DOHH2 (cell line): ENCODE measurements around the gene HASPIN.
A peak's percentile ranks its signal among the peaks of the same experiment; 100 is the strongest.

Experiments used
- H3F3A ChIP-seq: fragments of 200-600 bp; sonication (generic), shearing (Covaris generic); 2 replicates; pipeline ENCODE4 v1.6.0; 2016; ENCODE audit warnings: antibody characterized with exemption, mild to moderate bottlenecking; ENCODE audit not compliant: control insufficient read depth, insufficient read depth
- H3K27ac ChIP-seq: fragments of 200-600 bp; sonication (generic); 2 replicates; pipeline ENCODE4 v1.5.1; 2014; ENCODE audit warnings: low read depth, mild to moderate bottlenecking, low read length, moderate library complexity
- H3K27me3 ChIP-seq: fragments of 200-600 bp; sonication (generic); 2 replicates; pipeline ENCODE4 v1.6.1; 2014; ENCODE audit warnings: mild to moderate bottlenecking, low read length, mixed read lengths; ENCODE audit not compliant: control insufficient read depth
- H3K36me3 ChIP-seq: fragments of 200-600 bp; sonication (generic); 2 replicates; pipeline ENCODE4 v1.6.1; 2014; ENCODE audit warnings: mild to moderate bottlenecking, low read length, moderate library complexity, mixed read lengths; ENCODE audit not compliant: control insufficient read depth
- H3K4me1 ChIP-seq: fragments of 200-600 bp; sonication (generic); 2 replicates; pipeline ENCODE4 v1.6.1; 2014; ENCODE audit warnings: mild to moderate bottlenecking, low read length, mixed read lengths; ENCODE audit not compliant: control insufficient read depth
- H3K4me2 ChIP-seq: fragments of 200-600 bp; sonication (generic); 2 replicates; pipeline ENCODE4 v1.6.0; 2014; ENCODE audit warnings: mild to moderate bottlenecking, low read length, moderate library complexity
- H3K4me3 ChIP-seq: fragments of 200-600 bp; sonication (generic); 2 replicates; pipeline ENCODE4 v1.5.1; 2014; ENCODE audit warnings: mild to moderate bottlenecking, low read length, mixed read lengths
- H3K79me2 ChIP-seq: fragments of 200-600 bp; sonication (generic); 2 replicates; pipeline ENCODE4 v1.6.1; 2014; ENCODE audit warnings: mild to moderate bottlenecking, low read length, mixed read lengths; ENCODE audit not compliant: control insufficient read depth
- H3K9me2 ChIP-seq: fragments of 200-600 bp; sonication (generic); replicated peaks from 2 replicates; pipeline ENCODE4 v1.6.1; 2014; ENCODE audit warnings: mild to moderate bottlenecking, low read length, mixed read lengths; ENCODE audit not compliant: control insufficient read depth
- H3K9me3 ChIP-seq: fragments of 200-600 bp; sonication (generic); 2 replicates; pipeline ENCODE4 v1.6.1; 2014; ENCODE audit warnings: antibody characterized with exemption, low read length, mixed read lengths; ENCODE audit not compliant: control insufficient read depth, insufficient read depth
- H4K20me1 ChIP-seq: fragments of 200-600 bp; sonication (generic); 2 replicates; pipeline ENCODE4 v1.6.0; 2014; ENCODE audit warnings: low read depth, mild to moderate bottlenecking, antibody characterized with exemption, low read length, moderate library complexity; ENCODE audit not compliant: control insufficient read depth, insufficient read depth
- EZH2phosphoT487 ChIP-seq: fragments of 200-600 bp; sonication (generic); IDR thresholded peaks from 2 replicates; pipeline ENCODE4 v1.6.1; 2017; ENCODE audit warnings: borderline replicate concordance, mild to moderate bottlenecking, antibody characterized with exemption, low read length, moderate library complexity, mixed read lengths
- TF ChIP-seq, protein P1 (sequence below): fragments of 200-600 bp; sonication (generic); IDR thresholded peaks from one replicate; pipeline ENCODE4 v1.5.1; 2014; ENCODE audit warnings: antibody characterized with exemption, mild to moderate bottlenecking, low read depth, low read length; ENCODE audit not compliant: poor library complexity, severe bottlenecking

Gene HASPIN

DNA sequence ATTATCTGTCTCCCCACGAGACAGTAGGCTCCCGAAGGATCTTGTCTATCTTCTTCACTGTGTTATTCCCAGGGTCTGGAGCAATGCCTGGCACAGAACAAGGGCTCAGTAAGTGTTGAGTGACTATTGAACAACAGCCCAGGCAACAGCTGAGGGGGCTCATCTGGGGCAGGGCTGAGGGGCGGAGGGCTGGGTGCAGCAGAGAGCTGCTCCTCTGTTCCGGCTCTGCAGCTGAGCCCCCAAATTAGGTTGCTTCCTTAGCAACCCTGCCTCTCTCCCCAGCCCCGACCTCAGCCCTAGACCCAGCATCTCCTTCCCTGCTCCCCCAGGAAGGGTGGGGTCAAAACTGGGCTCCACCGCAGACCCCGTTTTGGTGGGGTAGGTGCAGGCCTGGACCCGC is 45.1 kb downstream of the HASPIN start:
- no peaks in the 10 kb centered on the region for H3K9me2 ChIP-seq
- H3K36me3 ChIP-seq, result no peaks in the 10 kb centered on the region
- H3K4me3 ChIP-seq, result no peak overlapping the region
- H3K27ac ChIP-seq, result no peak overlapping the region
- no peaks in the 10 kb centered on the region for H3K9me3 ChIP-seq
- TF ChIP-seq, protein P1, sequence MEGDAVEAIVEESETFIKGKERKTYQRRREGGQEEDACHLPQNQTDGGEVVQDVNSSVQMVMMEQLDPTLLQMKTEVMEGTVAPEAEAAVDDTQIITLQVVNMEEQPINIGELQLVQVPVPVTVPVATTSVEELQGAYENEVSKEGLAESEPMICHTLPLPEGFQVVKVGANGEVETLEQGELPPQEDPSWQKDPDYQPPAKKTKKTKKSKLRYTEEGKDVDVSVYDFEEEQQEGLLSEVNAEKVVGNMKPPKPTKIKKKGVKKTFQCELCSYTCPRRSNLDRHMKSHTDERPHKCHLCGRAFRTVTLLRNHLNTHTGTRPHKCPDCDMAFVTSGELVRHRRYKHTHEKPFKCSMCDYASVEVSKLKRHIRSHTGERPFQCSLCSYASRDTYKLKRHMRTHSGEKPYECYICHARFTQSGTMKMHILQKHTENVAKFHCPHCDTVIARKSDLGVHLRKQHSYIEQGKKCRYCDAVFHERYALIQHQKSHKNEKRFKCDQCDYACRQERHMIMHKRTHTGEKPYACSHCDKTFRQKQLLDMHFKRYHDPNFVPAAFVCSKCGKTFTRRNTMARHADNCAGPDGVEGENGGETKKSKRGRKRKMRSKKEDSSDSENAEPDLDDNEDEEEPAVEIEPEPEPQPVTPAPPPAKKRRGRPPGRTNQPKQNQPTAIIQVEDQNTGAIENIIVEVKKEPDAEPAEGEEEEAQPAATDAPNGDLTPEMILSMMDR, result no peak
- no peak for TF ChIP-seq EZH2phosphoT487
- H4K20me1 ChIP-seq, result no peaks in the 10 kb centered on the region
- H3K27me3 ChIP-seq, result no peaks in the 10 kb centered on the region
- H3K4me1 ChIP-seq, result peaks cover 37% of the 10 kb centered on the region
- no peaks in the 10 kb centered on the region for H3K79me2 ChIP-seq
- H3F3A ChIP-seq, result no peaks in the 10 kb centered on the region; the same call in 1 of the 2 replicates
- no peak overlapping the region for H3K4me2 ChIP-seq

DNA sequence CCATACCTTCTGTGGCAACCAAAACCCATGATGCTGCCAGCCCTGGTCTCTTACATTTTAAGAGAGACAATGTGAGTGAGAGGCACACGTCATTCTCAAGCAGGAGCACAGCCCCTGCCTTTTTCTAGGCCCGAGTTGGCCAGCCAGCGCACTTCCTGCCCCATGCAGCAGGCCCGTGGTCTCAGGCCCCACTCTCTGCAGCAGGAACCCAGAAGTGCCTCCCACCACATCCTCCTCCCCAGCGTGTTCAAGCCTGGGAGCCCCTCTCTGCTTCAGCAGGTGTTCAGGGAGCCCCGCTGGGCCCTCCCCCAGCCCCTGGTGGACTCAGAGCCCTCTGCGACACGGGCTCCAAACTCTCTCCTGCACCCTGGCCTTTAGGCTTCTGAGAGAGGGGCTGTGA is 46.8 kb downstream of the HASPIN start:
- Histone ChIP-seq H3K9me2 (no peaks in the 10 kb centered on the region), H3F3A (no peaks in the 10 kb centered on the region; the same call in 1 of the 2 replicates), H4K20me1 (no peaks in the 10 kb centered on the region), H3K36me3 (no peaks in the 10 kb centered on the region), H3K27ac (peak overlapping the region; percentile 22), H3K27me3 (no peaks in the 10 kb centered on the region), H3K4me1 (peaks cover 27% of the 10 kb centered on the region), H3K9me3 (no peaks in the 10 kb centered on the region), H3K4me2 (peak overlapping the region; percentile 30), H3K79me2 (no peaks in the 10 kb centered on the region), H3K4me3 (0 out of 2 replicates have a peak overlapping the region, but pooled peaks have one; percentile 1)
- TF ChIP-seq, protein P1, result no peak
- TF ChIP-seq EZH2phosphoT487, result no peak

DNA sequence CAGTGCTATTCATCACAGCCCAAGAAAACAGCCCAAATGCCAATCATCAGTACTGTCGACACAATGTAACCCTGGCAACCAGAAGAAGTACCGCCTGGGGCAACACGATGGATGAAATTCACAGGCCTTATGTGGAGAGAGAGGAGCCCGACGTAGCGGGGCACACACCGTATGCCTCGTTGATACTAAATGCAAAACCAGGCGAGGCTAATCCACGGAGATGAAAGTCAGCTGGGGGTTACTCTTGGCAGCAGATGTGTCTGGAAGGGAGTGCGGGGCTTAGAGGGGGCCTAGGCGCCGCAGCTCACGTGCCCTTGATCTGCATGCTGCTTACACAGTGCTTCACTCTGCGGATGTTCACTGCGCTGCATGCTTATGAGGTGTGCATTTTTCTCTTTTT is 47.4 kb downstream of the HASPIN start:
- H3K27ac ChIP-seq, result peak overlapping the region; percentile 22; the same call in 1 of the 2 replicates
- no peaks in the 10 kb centered on the region for H3K9me3 ChIP-seq
- H3K4me1 ChIP-seq, result peaks cover 22% of the 10 kb centered on the region

More for the DNA sequence above, 47.4 kb downstream of the HASPIN start:
- Histone ChIP-seq H3K4me2 (peak overlapping the region; percentile 30), H3K4me3 (0 out of 2 replicates have a peak overlapping the region, but pooled peaks have one; percentile 1), H3K27me3 (no peaks in the 10 kb centered on the region), H3K79me2 (no peaks in the 10 kb centered on the region), H3F3A (no peaks in the 10 kb centered on the region; the same call in 1 of the 2 replicates), H3K36me3 (no peaks in the 10 kb centered on the region), H4K20me1 (no peaks in the 10 kb centered on the region), H3K9me2 (no peaks in the 10 kb centered on the region)
- no peak for TF ChIP-seq EZH2phosphoT487
- TF ChIP-seq, protein P1, result no peak
